GM19351 (cell line): ENCODE measurements around the gene TCF12.
"Not testable (repeated sequence)": the region's sequence is repeated elsewhere in the genome, so short reads cannot be mapped to it uniquely, and the experiment has no call there.

Source experiments
- ATAC-seq: cut with Tn5 transposase; IDR thresholded peaks from one replicate; pipeline ENCODE4 v1.9.1; 2021; ENCODE audit warnings: mild to moderate bottlenecking, moderate library complexity; ENCODE audit not compliant: unreplicated experiment

TCF12 gene

GRCh38 chr15:57158589-57158988, 240.1 kb downstream of the TCF12 start:
- no peak for ATAC-seq

DNA sequence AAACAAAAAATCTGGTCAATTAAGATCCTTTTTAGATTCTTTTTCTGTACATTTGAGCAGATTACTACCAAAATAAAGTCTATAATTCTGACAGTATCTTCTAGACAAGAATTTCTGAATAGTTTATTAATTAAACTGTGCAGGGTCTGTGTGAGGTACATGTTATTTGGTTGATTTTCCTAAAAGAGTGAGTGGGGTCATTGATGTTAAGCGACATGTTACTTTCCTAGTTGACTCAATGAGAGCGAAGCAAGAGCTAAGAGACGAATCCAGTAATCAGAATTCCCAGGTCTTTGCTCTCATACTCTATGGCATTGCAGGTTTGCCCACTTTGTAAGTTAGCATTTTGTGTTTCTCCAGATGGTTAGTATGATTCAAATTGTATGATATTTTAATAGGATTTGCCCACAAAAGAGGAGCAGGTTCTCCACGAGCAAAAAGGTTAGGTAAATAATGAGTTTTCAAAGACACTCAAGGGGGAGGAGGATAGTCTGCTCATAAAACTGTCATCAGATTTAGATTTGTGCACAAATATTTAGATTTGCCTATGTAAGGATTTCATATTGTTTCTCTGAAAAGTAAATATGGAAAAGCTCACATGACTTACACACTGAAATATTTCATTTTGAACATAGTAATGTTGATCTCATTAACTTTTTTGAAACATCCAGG, 240.7 kb downstream of the TCF12 start:
- no peak for ATAC-seq

DNA sequence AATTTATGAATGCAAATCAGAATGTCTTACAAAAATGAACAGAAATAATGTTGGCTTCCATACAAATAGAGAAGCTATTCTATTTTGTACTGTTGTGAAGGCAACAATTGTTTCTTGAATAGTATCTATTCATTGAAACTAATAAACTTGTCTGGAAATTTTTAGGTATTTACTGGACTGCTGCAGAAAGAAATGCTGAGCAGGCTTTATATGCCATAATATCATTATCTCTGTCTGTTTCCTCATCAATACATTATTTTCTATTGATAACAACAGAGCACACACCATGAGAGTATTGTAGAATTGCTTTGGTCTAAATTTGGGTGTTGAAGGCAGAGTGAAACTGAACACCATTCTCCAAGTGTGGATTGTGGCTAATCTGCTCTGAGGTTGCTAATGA, 241.3 kb downstream of the TCF12 start:
- ATAC-seq, result no peak

- no peak for ATAC-seq
Measured at GRCh38 chr15:57160823-57161560, 242.5 kb downstream of the TCF12 start.

- not testable (repeated sequence) for ATAC-seq
Measured at GRCh38 chr15:57164251-57164650, 245.8 kb downstream of the TCF12 start.

GRCh38 chr15:57165992-57166391, 247.5 kb downstream of the TCF12 start:
- ATAC-seq, result no peak

- ATAC-seq, result no peak
Measured at GRCh38 chr15:57167821-57168395, 249.5 kb downstream of the TCF12 start.

DNA sequence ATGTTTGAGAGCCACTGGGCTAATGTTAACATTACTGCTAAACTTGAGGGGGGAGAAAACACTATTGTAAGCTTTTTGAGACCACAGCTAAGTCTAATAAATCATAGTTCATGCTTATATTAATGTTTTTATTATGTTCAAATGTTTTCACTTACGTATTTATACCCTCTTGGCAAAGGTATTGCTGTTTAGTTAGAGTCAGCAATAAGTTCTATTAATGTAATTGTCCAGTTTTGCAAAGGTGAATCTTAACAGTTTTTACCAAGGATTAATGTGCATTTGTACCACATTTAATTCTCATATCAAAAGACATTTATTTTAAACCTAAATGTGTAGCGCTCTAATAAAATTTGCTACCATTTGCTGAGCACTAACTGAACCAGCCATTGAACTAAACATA, 251.2 kb downstream of the TCF12 start:
- ATAC-seq, result no peak

DNA sequence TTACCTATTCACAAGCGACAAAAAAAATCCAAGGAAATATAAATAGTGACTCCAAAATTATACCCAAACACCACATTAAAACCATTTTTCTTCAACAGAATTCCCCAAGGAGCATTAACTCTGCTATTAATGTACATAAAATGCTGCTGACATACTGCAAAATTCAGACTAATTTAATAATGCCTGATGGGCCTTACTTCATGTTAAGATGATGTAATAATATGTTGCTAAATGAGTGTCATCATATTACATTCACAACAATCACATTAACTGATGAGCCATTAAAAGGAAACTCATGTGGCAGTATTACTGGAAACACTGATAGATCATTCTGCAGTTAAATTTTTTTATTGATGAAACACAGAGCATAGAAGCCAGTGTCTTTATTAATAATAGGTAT, 253.0 kb downstream of the TCF12 start:
- ATAC-seq, result no peak

GRCh38 chr15:57172925-57173324, 254.5 kb downstream of the TCF12 start:
- ATAC-seq, result no peak

DNA sequence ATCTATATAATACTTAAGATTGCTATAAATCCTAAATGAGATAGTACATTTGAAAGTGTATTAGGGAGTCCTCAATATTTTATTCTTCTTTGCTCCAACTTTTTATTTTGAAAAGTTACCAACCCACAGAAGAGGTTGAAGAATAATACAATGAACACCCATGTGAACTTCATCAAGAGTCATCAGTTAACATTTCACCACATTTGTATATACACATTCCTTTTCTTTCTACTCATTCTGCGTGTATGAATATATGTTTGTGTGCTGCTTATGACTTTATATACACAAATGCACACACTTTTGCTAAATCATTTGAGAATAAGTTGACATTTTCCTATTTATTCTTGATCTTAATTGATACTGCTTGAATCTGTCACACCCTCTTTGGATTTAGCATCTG, 264.6 kb downstream of the TCF12 start:
- no peak for ATAC-seq

DNA sequence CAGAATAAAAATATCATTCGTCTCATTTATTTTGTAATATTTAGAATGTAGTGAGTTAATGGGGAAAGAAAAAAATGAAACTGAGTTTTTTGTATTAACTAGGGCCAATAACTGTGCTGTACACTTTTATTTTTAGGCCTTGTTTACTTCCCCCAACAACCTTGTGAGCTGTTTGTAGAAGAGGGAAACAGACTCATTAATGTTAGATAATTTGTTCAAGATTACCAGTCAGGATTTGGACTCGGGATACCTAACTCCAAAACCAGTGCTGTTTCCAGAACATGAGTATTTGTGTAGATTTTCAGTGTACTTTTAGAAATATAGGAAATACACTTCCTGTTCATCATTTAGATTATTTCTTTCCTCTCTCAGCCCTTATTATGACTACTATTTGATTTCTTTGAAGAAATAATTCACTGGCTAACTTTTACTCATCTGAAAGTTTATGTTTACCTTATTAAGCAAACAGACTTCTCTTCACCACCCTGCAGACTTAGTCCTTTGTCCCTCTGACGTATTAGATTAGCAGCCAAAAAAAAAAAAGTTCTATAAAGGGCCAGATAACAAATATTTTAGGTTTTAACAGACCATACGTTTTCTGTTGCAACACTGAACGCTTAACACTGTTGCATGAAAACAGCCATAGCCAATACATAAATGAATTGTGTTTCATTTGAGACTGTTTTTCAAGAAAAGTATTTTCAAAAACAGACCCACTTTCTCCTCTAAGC, 265.3 kb downstream of the TCF12 start:
- no peak for ATAC-seq

GRCh38 chr15:57184502-57184901, 266.1 kb downstream of the TCF12 start:
- ATAC-seq, result no peak

DNA sequence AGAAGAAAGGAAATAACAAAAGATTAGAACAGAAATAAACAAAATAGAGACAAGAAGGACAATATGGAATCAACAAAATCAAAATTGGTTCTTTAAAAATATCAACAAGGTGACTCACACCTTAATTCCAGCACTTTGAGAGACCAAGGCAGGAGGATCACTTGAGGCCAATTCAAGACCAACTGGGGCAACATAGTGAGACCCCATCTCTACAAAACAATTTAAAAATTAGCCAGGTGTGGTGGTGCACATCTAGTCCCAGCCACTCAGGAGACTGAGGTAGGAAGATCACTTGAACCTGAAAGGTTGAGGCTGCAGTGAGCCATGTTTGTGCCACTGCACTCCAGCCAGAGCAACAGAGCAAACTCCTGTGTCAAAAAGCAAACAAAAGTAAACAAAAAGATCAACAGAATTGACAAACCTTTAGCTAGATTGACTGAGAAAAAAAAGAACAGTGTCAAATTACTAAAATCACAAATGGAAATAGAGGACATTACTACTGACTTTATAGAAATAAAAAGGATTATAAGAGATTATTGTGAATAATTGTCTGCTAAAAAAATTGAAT, 267.1 kb downstream of the TCF12 start:
- no peak for ATAC-seq

- ATAC-seq, result no peak
Measured at GRCh38 chr15:57189466-57189865, 271.0 kb downstream of the TCF12 start.

- no peak for ATAC-seq
Measured at GRCh38 chr15:57190208-57190607, 271.8 kb downstream of the TCF12 start.

- ATAC-seq, result no peak
Measured at GRCh38 chr15:57193161-57193560, 274.7 kb downstream of the TCF12 start.

- no peak for ATAC-seq
Measured at GRCh38 chr15:57195326-57195725, 276.9 kb downstream of the TCF12 start.

DNA sequence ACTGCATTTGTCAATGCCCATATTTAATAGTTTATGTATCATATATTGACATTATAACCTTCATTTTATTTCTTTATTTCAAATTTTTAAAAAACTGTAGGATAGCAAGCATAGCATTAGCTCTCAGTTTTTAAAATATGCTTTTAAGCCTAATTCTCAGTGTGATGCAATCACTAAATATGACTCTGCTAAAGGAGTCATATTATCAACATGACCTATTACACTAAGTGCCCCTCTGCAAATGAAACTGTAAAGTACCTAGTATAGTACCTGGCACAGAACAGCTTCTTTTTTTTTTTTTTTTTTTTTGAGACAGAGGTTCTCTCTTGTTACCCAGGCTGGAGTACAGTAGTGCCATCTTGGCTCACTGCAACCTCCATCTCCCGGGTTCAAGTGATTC, 278.4 kb downstream of the TCF12 start:
- no peak for ATAC-seq

DNA sequence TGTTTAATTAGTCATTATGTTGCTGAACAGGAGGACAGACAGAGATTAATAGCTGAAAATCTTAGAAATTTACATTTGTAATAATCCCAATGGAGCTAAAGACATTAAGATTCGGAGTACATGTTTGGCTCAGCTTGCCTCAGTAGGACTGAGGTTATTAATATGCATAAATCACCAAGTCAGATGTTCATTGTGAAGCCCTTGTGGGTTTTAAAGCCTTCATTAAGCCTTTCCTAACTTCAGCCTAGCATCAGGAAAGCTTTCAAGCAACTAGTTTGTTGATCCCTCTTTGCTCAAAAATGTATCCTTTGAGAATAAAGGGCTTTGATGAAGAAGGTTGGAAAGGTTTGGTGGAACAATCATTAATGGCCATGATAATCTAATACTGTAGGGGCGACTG, 279.7 kb downstream of the TCF12 start:
- no peak for ATAC-seq

DNA sequence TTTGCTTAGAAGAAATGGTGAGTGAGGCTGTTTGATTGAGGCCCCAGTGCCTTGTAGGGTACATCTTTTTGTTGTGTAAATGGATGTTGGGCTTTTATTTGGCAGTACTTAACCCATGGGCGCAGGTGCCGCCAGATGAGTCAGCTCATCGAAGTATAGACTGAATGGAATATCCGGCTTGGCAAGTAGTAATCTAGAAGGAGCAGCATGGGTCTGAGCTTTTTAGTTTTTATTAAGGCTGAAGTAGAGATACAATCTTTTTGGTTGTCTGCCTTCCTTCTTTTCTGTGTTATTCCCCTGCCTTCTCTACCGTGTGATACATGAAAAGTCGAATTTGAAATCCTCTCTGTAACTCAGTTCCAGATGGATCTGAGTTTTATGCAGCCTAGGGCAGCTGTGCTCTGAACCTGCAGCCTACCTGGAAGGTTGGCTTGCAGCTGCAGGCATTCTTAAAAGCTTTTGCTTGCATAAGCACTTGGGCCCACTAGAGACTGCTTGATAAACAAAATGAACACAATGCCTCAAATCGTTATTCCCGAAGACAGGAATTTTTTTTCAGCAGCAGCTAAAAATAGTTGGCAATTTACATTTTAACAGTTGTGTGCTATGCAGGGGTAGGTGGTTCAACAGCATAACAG, 280.3 kb downstream of the TCF12 start:
- no peak for ATAC-seq
